Tibial artery (tissue), 4 donors: Measurements from ENCODE around the gene KIF15.

ENCODE experiments used
- DNase-seq, 2 donors: peaks; one replicate each; pipeline ENCODE4 v3.0.0-alpha.2; 2019
- H3K27ac ChIP-seq, 2 donors: fragments of 200-600 bp; sonication (generic) in 1 of 2; 1 replicate in 1 of 2; 2 replicates in 1 of 2; pipeline ENCODE4 v1.5.1; 2018 to 2019; ENCODE audit warnings: mild to moderate bottlenecking in 1 of 2
- H3K27me3 ChIP-seq, 2 donors: fragments of 200-600 bp; sonication (generic) in 1 of 2; one replicate each; pipeline versions ENCODE4 v1.5.1 to v1.6.0; 2016 to 2019
- H3K36me3 ChIP-seq, 3 donors: fragments of 200-600 bp; sonication (generic) in 2 of 3; one replicate each; pipeline ENCODE4 v1.5.1; 2016 to 2019; ENCODE audit warnings: mild to moderate bottlenecking in 2 of 3
- H3K4me1 ChIP-seq, 4 donors: fragments of 200-600 bp; sonication (generic) in 2 of 4; 1 replicate in 3 of 4; 2 replicates in 1 of 4; pipeline ENCODE4 v1.5.1; 2016 to 2019
- H3K4me3 ChIP-seq, 2 donors: fragments of 200-600 bp; sonication (generic) in 1 of 2; 1 replicate in 1 of 2; 2 replicates in 1 of 2; pipeline ENCODE4 v1.5.1; 2018 to 2019; ENCODE audit warnings: mild to moderate bottlenecking in 2 of 2
- H3K9me3 ChIP-seq, 3 donors: fragments of 200-600 bp; sonication (generic) in 1 of 3; one replicate each; pipeline ENCODE4 v1.5.1; 2016 to 2019
- intact Hi-C: fragments of 100-400 bp; cut with DNase I; formaldehyde crosslinking; loops from one replicate; pipeline ENCODE4 v1.15.0; 2023; ENCODE audit warnings: low total_unique reads
- TF ChIP-seq, protein P1 (sequence below), 2 experiments: fragments of 200-600 bp in 1 of 2; fragments of 450-650 bp in 1 of 2; IDR thresholded peaks; one replicate each; pipeline ENCODE4 v1.5.1; 2017 to 2019; ENCODE audit warnings: antibody characterized with exemption in 2 of 2, mild to moderate bottlenecking in 1 of 2, moderate library complexity in 1 of 2

Gene KIF15

DNA sequence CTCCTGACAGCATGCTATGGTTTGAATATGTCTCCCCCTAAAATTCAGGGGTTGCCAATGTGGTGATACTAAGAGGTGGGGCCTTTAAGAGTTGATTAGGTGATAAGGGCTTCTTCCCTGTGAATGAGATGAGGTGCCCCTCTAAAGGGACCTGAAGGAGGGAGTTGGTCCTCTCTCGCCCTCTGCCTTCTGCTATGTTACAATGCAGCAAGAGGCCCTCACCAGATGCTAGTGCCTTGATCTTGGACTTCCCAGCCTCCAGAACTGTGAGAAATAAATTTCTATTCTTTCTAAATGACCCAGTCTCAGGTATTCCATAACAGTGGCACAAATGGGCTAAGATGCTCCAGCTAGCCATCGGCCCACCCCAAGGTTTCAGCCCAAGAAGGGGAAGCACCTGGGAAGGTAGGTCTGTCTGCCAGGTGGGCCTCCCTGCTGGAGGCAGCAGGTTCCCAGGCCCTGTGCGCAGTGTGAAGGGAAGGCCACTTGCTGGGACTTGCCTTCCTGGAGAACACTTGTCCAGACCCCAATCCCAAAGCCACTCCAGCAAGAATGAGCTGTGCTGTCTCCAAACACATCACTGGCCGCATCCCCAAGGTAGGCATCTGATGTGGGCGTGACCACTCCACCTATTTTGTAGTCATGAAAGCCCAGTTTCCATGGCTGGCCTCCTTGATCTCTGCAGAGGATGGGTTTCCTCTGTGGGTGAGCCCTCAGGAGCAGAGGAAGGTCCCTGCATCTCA is 121.8 kb downstream of the KIF15 start:
- Histone ChIP-seq H3K9me3 (no peaks in the 10 kb centered on the region), H3K27ac (no peak overlapping the region), H3K4me1 (peaks cover 0 to 29% (median 20%) of the 10 kb centered on the region in 4 donors), H3K36me3 (no peaks in the 10 kb centered on the region), H3K4me3 (no peak overlapping the region), H3K27me3 (no peaks in the 10 kb centered on the region)
- TF ChIP-seq, protein P1, sequence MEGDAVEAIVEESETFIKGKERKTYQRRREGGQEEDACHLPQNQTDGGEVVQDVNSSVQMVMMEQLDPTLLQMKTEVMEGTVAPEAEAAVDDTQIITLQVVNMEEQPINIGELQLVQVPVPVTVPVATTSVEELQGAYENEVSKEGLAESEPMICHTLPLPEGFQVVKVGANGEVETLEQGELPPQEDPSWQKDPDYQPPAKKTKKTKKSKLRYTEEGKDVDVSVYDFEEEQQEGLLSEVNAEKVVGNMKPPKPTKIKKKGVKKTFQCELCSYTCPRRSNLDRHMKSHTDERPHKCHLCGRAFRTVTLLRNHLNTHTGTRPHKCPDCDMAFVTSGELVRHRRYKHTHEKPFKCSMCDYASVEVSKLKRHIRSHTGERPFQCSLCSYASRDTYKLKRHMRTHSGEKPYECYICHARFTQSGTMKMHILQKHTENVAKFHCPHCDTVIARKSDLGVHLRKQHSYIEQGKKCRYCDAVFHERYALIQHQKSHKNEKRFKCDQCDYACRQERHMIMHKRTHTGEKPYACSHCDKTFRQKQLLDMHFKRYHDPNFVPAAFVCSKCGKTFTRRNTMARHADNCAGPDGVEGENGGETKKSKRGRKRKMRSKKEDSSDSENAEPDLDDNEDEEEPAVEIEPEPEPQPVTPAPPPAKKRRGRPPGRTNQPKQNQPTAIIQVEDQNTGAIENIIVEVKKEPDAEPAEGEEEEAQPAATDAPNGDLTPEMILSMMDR (IDR thresholded peaks at IDR 0.05): no peak
- intact Hi-C loops: no loop called here
- DNase-seq: no peak

DNA sequence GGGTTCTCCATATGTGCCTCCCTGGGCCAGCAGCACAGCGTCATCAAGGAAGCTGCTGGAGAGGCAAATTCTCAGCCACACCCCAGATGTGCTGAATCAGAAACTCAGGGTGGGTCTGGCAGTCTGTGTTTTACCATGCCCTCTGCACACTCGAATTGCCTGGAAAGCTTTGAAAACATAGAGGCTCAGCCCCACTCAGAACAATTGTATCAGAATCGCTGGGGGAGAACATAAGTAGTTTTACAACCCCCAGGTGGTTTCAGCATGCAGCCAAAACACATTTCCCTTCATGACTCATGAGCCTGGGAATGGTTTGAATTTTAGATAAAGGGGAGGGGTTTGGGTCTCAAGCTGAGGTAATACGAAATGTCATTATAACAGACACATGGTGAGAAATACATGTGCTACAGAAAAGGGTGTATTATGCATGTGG is 122.4 kb downstream of the KIF15 start:
- no peak for DNase-seq

DNA sequence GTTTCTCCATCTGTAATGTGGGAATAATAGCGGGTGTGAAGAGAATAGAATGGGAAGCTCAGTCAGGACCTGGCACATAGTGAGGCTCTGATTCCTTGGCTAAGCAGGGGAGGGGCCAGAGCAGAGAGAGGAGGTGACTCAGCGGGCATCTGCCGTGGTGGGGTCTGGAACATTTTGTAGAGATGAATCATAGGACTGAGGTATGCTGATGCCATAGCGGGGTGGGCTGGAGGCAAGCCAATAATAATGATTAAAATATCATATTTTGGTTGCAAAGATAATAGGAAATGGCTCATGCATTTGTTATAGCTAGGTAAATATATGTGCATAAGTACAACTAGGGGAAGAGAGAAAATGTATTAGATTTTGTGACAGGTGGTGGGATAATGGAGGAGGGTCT is 124.0 kb downstream of the KIF15 start:
- Histone ChIP-seq H3K36me3 (no peaks in the 10 kb centered on the region), H3K4me3 (no peak overlapping the region), H3K9me3 (no peaks in the 10 kb centered on the region), H3K27me3 (no peaks in the 10 kb centered on the region), H3K4me1 (peaks cover 0 to 29% (median 20%) of the 10 kb centered on the region in 4 donors), H3K27ac (no peak overlapping the region)
- TF ChIP-seq, protein P1 (IDR thresholded peaks at IDR 0.05): no peak
- peak in 1 of 2 donors; percentile 75 for DNase-seq
- intact Hi-C loops: no loop called here

More for the DNA sequence above, 122.4 kb downstream of the KIF15 start:
- Histone ChIP-seq H3K27me3 (no peaks in the 10 kb centered on the region), H3K4me3 (no peak overlapping the region), H3K36me3 (no peaks in the 10 kb centered on the region), H3K27ac (no peak overlapping the region), H3K9me3 (no peaks in the 10 kb centered on the region), H3K4me1 (peaks cover 0 to 29% (median 20%) of the 10 kb centered on the region in 4 donors)
- intact Hi-C loops: no loop called here
- TF ChIP-seq, protein P1 (IDR thresholded peaks at IDR 0.05): no peak

DNA sequence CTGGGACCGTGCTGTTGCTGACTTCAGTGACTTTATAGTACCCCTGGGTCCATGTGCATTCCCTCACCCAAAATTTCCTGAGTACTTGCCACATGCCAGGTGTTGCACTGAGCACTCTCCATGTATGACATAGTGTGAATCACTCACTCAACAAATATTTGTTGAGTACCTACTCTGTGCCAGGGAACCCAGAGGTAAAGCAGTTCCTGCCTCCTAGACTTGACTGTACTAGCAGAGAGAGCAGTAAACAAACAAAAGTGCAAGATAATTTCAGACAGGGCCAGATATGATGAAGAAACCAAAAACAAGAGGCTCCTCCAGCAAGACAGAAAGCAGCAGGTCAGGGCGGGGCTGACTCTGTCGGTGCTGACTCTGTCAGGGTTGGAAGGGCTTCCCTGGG is 125.0 kb downstream of the KIF15 start:
- TF ChIP-seq, protein P1 (IDR thresholded peaks at IDR 0.05): no peak
- Histone ChIP-seq H3K9me3 (no peaks in the 10 kb centered on the region), H3K4me1 (peaks cover 0 to 29% (median 20%) of the 10 kb centered on the region in 4 donors), H3K36me3 (no peaks in the 10 kb centered on the region), H3K4me3 (no peak overlapping the region), H3K27me3 (no peaks in the 10 kb centered on the region), H3K27ac (no peak overlapping the region)
- no peak for DNase-seq
- intact Hi-C loops: no loop called here

DNA sequence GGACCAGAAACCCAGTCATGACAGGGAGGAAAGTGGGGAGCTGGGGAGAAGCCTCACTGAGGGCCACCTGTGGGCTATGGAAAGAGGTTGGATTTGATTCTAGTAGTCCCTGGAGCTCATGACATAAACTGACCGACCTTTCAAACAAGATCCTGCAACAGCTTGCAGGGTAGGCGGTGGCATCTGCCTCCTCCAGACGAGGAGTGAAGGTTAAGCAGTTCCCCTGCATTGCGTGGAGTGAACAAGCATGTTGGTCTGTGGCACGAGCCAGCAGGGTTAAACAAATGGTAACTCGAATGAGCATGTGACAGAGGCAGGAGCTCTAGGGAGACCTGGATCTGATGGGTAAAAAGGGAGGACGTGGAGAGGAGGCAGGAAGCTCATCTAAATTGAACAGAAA is 125.5 kb downstream of the KIF15 start:
- TF ChIP-seq, protein P1 (IDR thresholded peaks at IDR 0.05): no peak
- H3K36me3 ChIP-seq: no peaks in the 10 kb centered on the region
- no peak for DNase-seq
- intact Hi-C loops: no loop called here
- H3K27ac ChIP-seq: no peak overlapping the region
- H3K4me3 ChIP-seq: no peak overlapping the region
- H3K27me3 ChIP-seq: no peaks in the 10 kb centered on the region
- peaks cover 0 to 29% (median 20%) of the 10 kb centered on the region in 4 donors for H3K4me1 ChIP-seq
- H3K9me3 ChIP-seq: no peaks in the 10 kb centered on the region
